Right atrium auricular region (tissue), 2 donors: ENCODE measurements around the gene CHST13. TPM values are rescaled to one million over a fixed set of nuclear protein-coding genes. Genes with fewer than 3 reads are reported as not detected.

Experiments used
- DNase-seq: peaks from one replicate; pipeline ENCODE4 v3.0.0-alpha.2; 2019; ENCODE audit warnings: low spot score
- H3K27ac ChIP-seq, 2 donors: fragments of 200-600 bp; sonication (generic); 1 replicate in 1 of 2; 2 replicates in 1 of 2; pipeline ENCODE4 v1.5.1; 2016 to 2019
- H3K27me3 ChIP-seq, 2 donors: fragments of 200-600 bp; sonication (generic); one replicate each; pipeline versions ENCODE4 v1.5.1 to v1.6.0; 2017 to 2019
- H3K36me3 ChIP-seq: fragments of 200-600 bp; sonication (generic); one replicate; pipeline ENCODE4 v1.5.1; 2016
- H3K4me1 ChIP-seq, 2 donors: fragments of 200-600 bp; sonication (generic); one replicate each; pipeline versions ENCODE4 v1.5.1 to v1.6.0; 2017 to 2019
- H3K4me3 ChIP-seq, 2 donors: fragments of 200-600 bp; sonication (generic); 1 replicate in 1 of 2; 2 replicates in 1 of 2; pipeline ENCODE4 v1.5.1; 2017 to 2019; ENCODE audit warnings: mild to moderate bottlenecking in 1 of 2, moderate library complexity in 1 of 2
- H3K9me3 ChIP-seq, 2 donors: fragments of 200-600 bp; sonication (generic); one replicate each; pipeline ENCODE4 v1.5.1; 2019
- total RNA-seq, 2 donors: library from RNA; depleted of rRNA; stranded (reverse); fragments of >200 nt; gene quantifications; one replicate each; pipeline ENCODE4 v1.1.0, GENCODE V29; 2016
- TF ChIP-seq, protein P1 (sequence below), 2 donors: fragments of 200-600 bp; sonication (generic); IDR thresholded peaks; one replicate each; pipeline ENCODE4 v1.5.1; 2019; ENCODE audit warnings: antibody characterized with exemption in 2 of 2

Gene CHST13
- total RNA-seq, 2 donors from 2014 or later: 0.90 TPM; not detected in 1

DNA sequence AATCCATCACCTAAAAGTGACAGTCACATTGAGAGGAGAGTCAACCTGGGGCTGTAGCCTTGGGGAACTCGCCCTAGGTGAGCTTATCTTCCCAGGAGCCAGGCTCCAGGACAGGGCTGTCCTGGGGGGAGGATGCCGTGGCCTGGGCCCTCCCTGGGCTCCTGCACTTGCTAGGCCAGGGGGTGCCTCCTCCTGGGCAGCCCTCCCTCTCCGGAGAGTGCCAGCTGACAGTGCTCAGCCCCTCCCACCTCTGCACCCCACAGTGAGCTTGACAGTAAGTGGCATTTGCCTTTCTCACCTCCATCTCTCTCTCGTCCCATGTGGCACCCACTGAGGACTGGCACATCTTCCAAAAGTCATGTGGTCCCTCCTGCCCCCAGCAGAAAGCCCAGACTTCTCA is 25.5 kb upstream of the CHST13 start:
- H3K27me3 ChIP-seq: no peaks in the 10 kb centered on the region
- no peaks in the 10 kb centered on the region for H3K36me3 ChIP-seq
- no peaks in the 10 kb centered on the region for H3K4me1 ChIP-seq
- DNase-seq: no peak
- H3K9me3 ChIP-seq: no peaks in the 10 kb centered on the region
- H3K27ac ChIP-seq: no peak overlapping the region
- TF ChIP-seq, protein P1, sequence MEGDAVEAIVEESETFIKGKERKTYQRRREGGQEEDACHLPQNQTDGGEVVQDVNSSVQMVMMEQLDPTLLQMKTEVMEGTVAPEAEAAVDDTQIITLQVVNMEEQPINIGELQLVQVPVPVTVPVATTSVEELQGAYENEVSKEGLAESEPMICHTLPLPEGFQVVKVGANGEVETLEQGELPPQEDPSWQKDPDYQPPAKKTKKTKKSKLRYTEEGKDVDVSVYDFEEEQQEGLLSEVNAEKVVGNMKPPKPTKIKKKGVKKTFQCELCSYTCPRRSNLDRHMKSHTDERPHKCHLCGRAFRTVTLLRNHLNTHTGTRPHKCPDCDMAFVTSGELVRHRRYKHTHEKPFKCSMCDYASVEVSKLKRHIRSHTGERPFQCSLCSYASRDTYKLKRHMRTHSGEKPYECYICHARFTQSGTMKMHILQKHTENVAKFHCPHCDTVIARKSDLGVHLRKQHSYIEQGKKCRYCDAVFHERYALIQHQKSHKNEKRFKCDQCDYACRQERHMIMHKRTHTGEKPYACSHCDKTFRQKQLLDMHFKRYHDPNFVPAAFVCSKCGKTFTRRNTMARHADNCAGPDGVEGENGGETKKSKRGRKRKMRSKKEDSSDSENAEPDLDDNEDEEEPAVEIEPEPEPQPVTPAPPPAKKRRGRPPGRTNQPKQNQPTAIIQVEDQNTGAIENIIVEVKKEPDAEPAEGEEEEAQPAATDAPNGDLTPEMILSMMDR (IDR thresholded peaks at IDR 0.05): no peak
- no peak overlapping the region for H3K4me3 ChIP-seq

DNA sequence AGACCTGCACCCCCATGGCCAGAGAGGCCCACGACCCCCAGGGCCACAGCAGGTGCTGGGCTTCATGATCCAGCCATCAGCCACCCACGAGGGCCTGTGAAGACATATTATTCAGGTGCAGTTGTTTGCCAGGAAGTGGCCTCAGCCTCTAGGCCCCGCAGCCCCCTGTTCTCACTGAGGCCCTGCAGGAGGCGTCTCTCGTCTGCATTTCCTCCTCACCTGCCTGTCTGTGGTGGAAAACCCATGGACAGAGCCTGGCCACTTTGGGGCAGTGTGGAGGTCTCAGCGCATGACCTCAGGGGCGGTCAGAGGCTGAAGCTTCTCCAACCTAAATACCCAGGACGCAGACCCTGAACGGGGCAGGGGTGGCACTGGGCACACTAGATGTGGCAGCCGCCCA is 25.0 kb upstream of the CHST13 start:
- H3K9me3 ChIP-seq: no peaks in the 10 kb centered on the region
- no peak overlapping the region for H3K27ac ChIP-seq
- H3K4me3 ChIP-seq: no peak overlapping the region
- H3K27me3 ChIP-seq: no peaks in the 10 kb centered on the region
- DNase-seq: no peak
- no peaks in the 10 kb centered on the region for H3K4me1 ChIP-seq
- TF ChIP-seq, protein P1 (IDR thresholded peaks at IDR 0.05): no peak
- no peaks in the 10 kb centered on the region for H3K36me3 ChIP-seq

DNA sequence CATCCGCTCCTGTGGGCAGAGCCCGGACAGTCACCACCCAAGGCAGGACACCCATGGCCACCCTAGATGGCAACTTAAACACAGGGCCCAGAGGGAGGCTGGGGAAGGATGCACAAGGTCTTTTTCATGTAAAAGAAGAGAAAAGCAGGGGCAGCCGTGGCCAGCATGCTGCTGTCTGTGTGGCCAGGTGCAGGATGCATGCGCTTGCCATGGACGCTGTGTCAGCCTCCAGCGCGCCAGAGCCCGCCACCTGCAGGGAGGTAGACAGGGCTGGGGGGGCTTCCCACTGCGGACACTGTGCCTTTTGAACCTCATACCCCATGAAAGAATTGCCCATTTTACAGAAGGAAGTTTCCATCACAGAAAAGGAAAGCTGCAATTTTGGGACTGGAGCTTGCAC is 24.6 kb upstream of the CHST13 start:
- H3K27ac ChIP-seq: no peak overlapping the region
- no peaks in the 10 kb centered on the region for H3K36me3 ChIP-seq
- no peak overlapping the region for H3K4me3 ChIP-seq
- no peaks in the 10 kb centered on the region for H3K27me3 ChIP-seq
- no peaks in the 10 kb centered on the region for H3K4me1 ChIP-seq
- no peaks in the 10 kb centered on the region for H3K9me3 ChIP-seq
- TF ChIP-seq, protein P1 (IDR thresholded peaks at IDR 0.05): no peak
- DNase-seq: no peak

DNA sequence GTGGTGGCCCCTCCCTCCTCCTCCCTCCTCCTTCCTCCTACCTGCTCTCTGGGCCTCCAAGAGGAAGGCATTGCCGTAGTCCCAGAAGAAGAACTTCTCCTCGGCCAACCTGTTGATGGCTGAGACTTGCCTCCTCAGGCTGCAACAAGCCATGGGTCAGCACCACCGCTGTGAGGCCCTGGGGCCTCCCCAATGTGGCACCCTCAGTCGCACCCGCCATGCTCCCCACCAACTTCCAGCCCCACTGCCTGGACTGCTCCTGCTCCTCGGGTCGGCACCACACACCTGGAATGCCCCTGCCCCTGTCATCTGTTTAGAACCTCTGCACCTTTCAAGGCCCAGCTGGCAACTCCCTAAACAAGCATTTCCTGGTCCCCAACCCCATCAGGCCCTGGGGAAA is 23.9 kb upstream of the CHST13 start:
- TF ChIP-seq, protein P1 (IDR thresholded peaks at IDR 0.05): no peak
- H3K27me3 ChIP-seq: no peaks in the 10 kb centered on the region
- H3K36me3 ChIP-seq: no peaks in the 10 kb centered on the region
- H3K9me3 ChIP-seq: no peaks in the 10 kb centered on the region
- H3K4me1 ChIP-seq: no peaks in the 10 kb centered on the region
- no peak overlapping the region for H3K27ac ChIP-seq
- no peak for DNase-seq
- no peak overlapping the region for H3K4me3 ChIP-seq

DNA sequence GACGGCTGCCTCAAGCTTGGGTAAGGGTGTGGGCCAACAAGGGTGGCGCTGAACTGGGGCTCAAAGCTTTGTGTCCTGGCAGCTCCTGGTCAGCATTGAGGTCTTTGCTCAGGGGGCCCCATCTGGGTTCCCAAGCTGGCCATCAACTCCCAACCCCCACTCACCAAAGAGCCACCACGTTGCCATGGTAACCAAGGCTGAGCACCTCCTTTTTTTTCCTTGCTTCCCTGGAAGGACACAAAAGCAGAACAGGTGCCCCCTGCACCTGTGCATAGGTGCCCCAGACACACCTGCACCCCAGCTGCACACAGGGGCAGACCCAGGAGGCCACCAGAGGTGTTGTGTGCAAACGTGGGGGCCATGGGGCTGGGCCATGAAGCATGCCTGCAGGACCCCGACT is 22.9 kb upstream of the CHST13 start:
- Histone ChIP-seq H3K4me3 (no peak overlapping the region), H3K27ac (no peak overlapping the region)
- DNase-seq: no peak

DNA sequence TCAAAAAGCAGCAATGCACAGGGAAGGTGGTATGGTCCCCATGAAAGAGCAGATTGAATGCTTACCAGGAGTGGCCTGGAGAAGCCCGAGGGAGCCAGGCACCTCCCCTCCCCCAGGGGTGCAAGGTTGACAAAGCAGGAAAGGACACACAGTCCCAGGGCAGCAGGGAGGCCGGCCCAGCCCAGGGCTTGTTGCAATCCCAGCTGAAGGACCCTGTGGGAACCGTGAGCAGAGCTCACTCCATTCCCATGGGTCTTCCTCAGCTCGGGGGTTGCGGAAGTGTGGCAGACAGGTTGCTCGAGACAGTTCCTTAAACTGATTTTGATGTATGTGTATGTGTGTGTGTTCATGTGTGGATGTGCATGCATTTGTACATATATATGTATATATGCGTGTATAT is 22.2 kb upstream of the CHST13 start:
- H3K27ac ChIP-seq: no peak overlapping the region
- H3K9me3 ChIP-seq: no peaks in the 10 kb centered on the region
- no peaks in the 10 kb centered on the region for H3K36me3 ChIP-seq
- no peak overlapping the region for H3K4me3 ChIP-seq
- TF ChIP-seq, protein P1 (IDR thresholded peaks at IDR 0.05): no peak
- DNase-seq: no peak
- no peaks in the 10 kb centered on the region for H3K4me1 ChIP-seq
- H3K27me3 ChIP-seq: no peaks in the 10 kb centered on the region

More for the DNA sequence above, 22.9 kb upstream of the CHST13 start:
- H3K27me3 ChIP-seq: no peaks in the 10 kb centered on the region
- TF ChIP-seq, protein P1 (IDR thresholded peaks at IDR 0.05): no peak
- no peaks in the 10 kb centered on the region for H3K9me3 ChIP-seq
- no peaks in the 10 kb centered on the region for H3K4me1 ChIP-seq
- H3K36me3 ChIP-seq: no peaks in the 10 kb centered on the region
